MM.1S (cell line): ENCODE results near the gene EFHB.
"Not testable (repeated sequence)": the region's sequence is repeated elsewhere in the genome, so short reads cannot be mapped to it uniquely, and the experiment has no call there.

ENCODE experiments used
- DNase-seq: peaks from one replicate; pipeline ENCODE4 v3.0.0-alpha.2; 2015
- H2AFZ ChIP-seq: fragments of 300-600 bp; sonication (generic); 2 replicates; pipeline ENCODE4 v1.6.0; 2016; ENCODE audit warnings: antibody characterized with exemption, low read length
- H3F3A ChIP-seq: fragments of 300-600 bp; sonication (generic); 2 replicates; pipeline ENCODE4 v1.6.1; 2016; ENCODE audit warnings: mild to moderate bottlenecking, antibody characterized with exemption, low read length, moderate library complexity, mixed read lengths; ENCODE audit not compliant: insufficient read depth
- H3K27ac ChIP-seq: fragments of 300-600 bp; sonication (generic); 2 replicates; pipeline ENCODE4 v1.5.1; 2016; ENCODE audit warnings: mild to moderate bottlenecking, low read length
- H3K27me3 ChIP-seq: fragments of 300-600 bp; sonication (generic); replicated peaks from 2 replicates; pipeline ENCODE4 v1.6.0; 2016; ENCODE audit warnings: low read length; ENCODE audit not compliant: insufficient read depth
- H3K36me3 ChIP-seq: fragments of 300-600 bp; sonication (generic); replicated peaks from 2 replicates; pipeline ENCODE4 v1.6.1; 2016; ENCODE audit warnings: mild to moderate bottlenecking, low read length, mixed read lengths; ENCODE audit not compliant: insufficient read depth
- H3K4me1 ChIP-seq: fragments of 300-600 bp; sonication (generic); 2 replicates; pipeline ENCODE4 v1.6.1; 2016; ENCODE audit warnings: low read length, mixed read lengths
- H3K4me2 ChIP-seq: fragments of 300-600 bp; sonication (generic); 2 replicates; pipeline ENCODE4 v1.6.0; 2016; ENCODE audit warnings: low read depth, low read length
- H3K4me3 ChIP-seq: fragments of 300-600 bp; sonication (generic); 2 replicates; pipeline ENCODE4 v1.5.1; 2016; ENCODE audit warnings: low read length, mixed read lengths
- H3K79me2 ChIP-seq: fragments of 300-600 bp; sonication (generic); 2 replicates; pipeline ENCODE4 v1.6.1; 2016; ENCODE audit warnings: mixed run types, low read length, mixed read lengths
- H3K9ac ChIP-seq: fragments of 300-600 bp; sonication (generic); 2 replicates; pipeline ENCODE4 v1.6.1; 2016; ENCODE audit warnings: low read length, mixed read lengths
- H3K9me2 ChIP-seq: fragments of 300-600 bp; sonication (generic); replicated peaks from 2 replicates; pipeline ENCODE4 v1.6.1; 2016; ENCODE audit warnings: mild to moderate bottlenecking, low read length, mixed read lengths; ENCODE audit not compliant: insufficient read depth
- H3K9me3 ChIP-seq: fragments of 300-600 bp; sonication (generic); replicated peaks from 2 replicates; pipeline ENCODE4 v1.6.1; 2016; ENCODE audit warnings: mild to moderate bottlenecking, low read length, mixed read lengths; ENCODE audit not compliant: insufficient read depth
- H4K20me1 ChIP-seq: fragments of 300-600 bp; sonication (generic); 2 replicates; pipeline ENCODE4 v1.6.1; 2016; ENCODE audit warnings: mild to moderate bottlenecking, low read length, moderate library complexity, mixed read lengths; ENCODE audit not compliant: insufficient read depth
- CTCF ChIP-seq: fragments of 300-600 bp; sonication (generic); IDR thresholded peaks from 2 replicates; pipeline ENCODE4 v1.5.1; 2016; ENCODE audit warnings: antibody characterized with exemption, low read length, mixed read lengths
- EZH2 ChIP-seq: fragments of 300-600 bp; sonication (generic); optimal IDR thresholded peaks from 2 replicates; pipeline ENCODE3; 2017; ENCODE audit warnings: low read depth, mild to moderate bottlenecking, antibody characterized with exemption, low read length, mixed read lengths
- EZH2phosphoT487 ChIP-seq: fragments of 300-600 bp; sonication (generic); IDR thresholded peaks from 2 replicates; pipeline ENCODE4 v1.6.1; 2018; ENCODE audit warnings: antibody characterized with exemption, low read length

The EFHB gene

GRCh38 chr3:19881852-19882251 is 52.2 kb downstream of the EFHB start:
- no peaks in the 10 kb centered on the region for H3K9me3 ChIP-seq
- no peaks in the 10 kb centered on the region; the same call in 1 of the 2 replicates for H3K4me1 ChIP-seq
- H3K9me2 ChIP-seq: no peaks in the 10 kb centered on the region
- no peaks in the 10 kb centered on the region for H3K79me2 ChIP-seq
- TF ChIP-seq EZH2 (no peak), CTCF (no peak), EZH2phosphoT487 (no peak)
- no peaks in the 10 kb centered on the region for H3F3A ChIP-seq
- no peaks in the 10 kb centered on the region for H3K36me3 ChIP-seq
- H3K9ac ChIP-seq: no peak overlapping the region
- no peak overlapping the region for H2AFZ ChIP-seq
- no peak overlapping the region for H3K4me3 ChIP-seq
- H3K27ac ChIP-seq: no peak overlapping the region
- no peaks in the 10 kb centered on the region for H4K20me1 ChIP-seq
- no peak overlapping the region for H3K4me2 ChIP-seq
- no peak for DNase-seq
- H3K27me3 ChIP-seq: no peaks in the 10 kb centered on the region

- no peaks in the 10 kb centered on the region for H3K79me2 ChIP-seq
- H3K4me2 ChIP-seq: no peak overlapping the region
- no peak overlapping the region for H3K27ac ChIP-seq
- TF ChIP-seq EZH2phosphoT487: no peak
- TF ChIP-seq EZH2: no peak
- H3K4me1 ChIP-seq: no peaks in the 10 kb centered on the region; the same call in 1 of the 2 replicates
- no peaks in the 10 kb centered on the region for H3K27me3 ChIP-seq
- H4K20me1 ChIP-seq: no peaks in the 10 kb centered on the region
- H3K4me3 ChIP-seq: no peak overlapping the region
- H3K36me3 ChIP-seq: no peaks in the 10 kb centered on the region
- no peaks in the 10 kb centered on the region for H3K9me3 ChIP-seq
- H3K9me2 ChIP-seq: no peaks in the 10 kb centered on the region
- DNase-seq: no peak
- no peak overlapping the region for H3K9ac ChIP-seq
- no peak overlapping the region for H2AFZ ChIP-seq
- H3F3A ChIP-seq: no peaks in the 10 kb centered on the region
Observed at GRCh38 chr3:19881036-19881435, 53.0 kb downstream of the EFHB start.

- Histone ChIP-seq H3K79me2 (no peaks in the 10 kb centered on the region), H3K4me2 (no peak overlapping the region), H3K36me3 (no peaks in the 10 kb centered on the region), H3K9me3 (no peaks in the 10 kb centered on the region), H3K27me3 (no peaks in the 10 kb centered on the region), H3K27ac (no peak overlapping the region), H2AFZ (no peak overlapping the region), H4K20me1 (no peaks in the 10 kb centered on the region), H3F3A (no peaks in the 10 kb centered on the region), H3K9me2 (no peaks in the 10 kb centered on the region), H3K4me3 (no peak overlapping the region), H3K4me1 (no peaks in the 10 kb centered on the region; the same call in 1 of the 2 replicates), H3K9ac (no peak overlapping the region)
- no peak for DNase-seq
- no peak for TF ChIP-seq CTCF
- TF ChIP-seq EZH2phosphoT487: no peak
- no peak for TF ChIP-seq EZH2
Observed at GRCh38 chr3:19877656-19878055, 56.4 kb downstream of the EFHB start.

GRCh38 chr3:19866751-19867347 is 67.2 kb downstream of the EFHB start:
- Histone ChIP-seq H3K9ac (no peak overlapping the region), H3K4me2 (no peak overlapping the region), H3K4me1 (no peaks in the 10 kb centered on the region), H3K79me2 (no peaks in the 10 kb centered on the region), H4K20me1 (no peaks in the 10 kb centered on the region), H3K27ac (no peak overlapping the region), H3F3A (no peaks in the 10 kb centered on the region), H3K4me3 (no peak overlapping the region), H3K27me3 (no peaks in the 10 kb centered on the region), H3K9me3 (no peaks in the 10 kb centered on the region), H3K9me2 (no peaks in the 10 kb centered on the region), H3K36me3 (no peaks in the 10 kb centered on the region), H2AFZ (no peak overlapping the region)
- DNase-seq: peak; percentile 61
- TF ChIP-seq CTCF (peak; percentile 78), EZH2 (no peak), EZH2phosphoT487 (no peak)

- not testable (repeated sequence) for H3K79me2 ChIP-seq, DNase-seq, H3K27me3 ChIP-seq, H3K4me3 ChIP-seq, H3K9me3 ChIP-seq, H4K20me1 ChIP-seq, H3K4me1 ChIP-seq, H3K36me3 ChIP-seq, H3K4me2 ChIP-seq, H3K9me2 ChIP-seq, H3K9ac ChIP-seq, H2AFZ ChIP-seq, H3K27ac ChIP-seq, H3F3A ChIP-seq
Observed at GRCh38 chr3:19855318-19855717, 78.7 kb downstream of the EFHB start.
